GM12878 (cell line): ENCODE measurements around the gene YES1. TPM values are rescaled to one million over a fixed set of nuclear protein-coding genes. Genes with fewer than 3 reads are reported as not detected.
A peak's percentile ranks its signal among the peaks of the same experiment; 100 is the strongest.

Experiments
- ATAC-seq: fragments of 200-7000 bp; cut with Tn5 transposase; 3 replicates; pipeline ENCODE4 v1.9.1; 2020; ENCODE audit warnings: mild to moderate bottlenecking, moderate library complexity
- Bru-seq: library from RNA; stranded (reverse); fragments of 400-500 nt; gene quantifications from one replicate; lab custom pipeline; 2021; lab: Mats Ljungman, UMichigan
- BruChase-seq, 2 experiments: library from RNA; stranded (reverse); fragments of 400-500 nt; gene quantifications; one replicate each; lab custom pipeline; 2021; lab: Mats Ljungman, UMichigan
- BruUV-seq: library from RNA; stranded (reverse); fragments of 400-500 nt; replicated peaks from 2 replicates; lab custom pipeline; 2021; lab: Mats Ljungman, UMichigan
- CTCF ChIA-PET: fragments of 300-600 bp; sonication (Branson Sonifier 250); formaldehyde crosslinking; extraction: SDS; loops from one replicate; lab custom pipeline; 2021; ENCODE audit warnings: inconsistent platforms; lab: Yijun Ruan, JAX
- POLR2A ChIA-PET: fragments of 350-600 bp; formaldehyde crosslinking; extraction: SDS; loops from one replicate; lab custom pipeline; 2021; ENCODE audit warnings: inconsistent platforms; lab: Charles Lee
- RAD21 ChIA-PET: fragments of 300-600 bp; sonication (Branson Sonifier 250); formaldehyde crosslinking; loops from one replicate; lab custom pipeline; 2023; ENCODE audit warnings: antibody characterized with exemption; ENCODE audit not compliant: unreplicated experiment; lab: Charles Lee
- SMC1A ChIA-PET: fragments of 300-600 bp; sonication (Branson Sonifier 250); formaldehyde crosslinking; loops from one replicate; lab custom pipeline; 2023; ENCODE audit not compliant: unreplicated experiment, uncharacterized antibody; lab: Charles Lee
- DNase-seq: peaks from one replicate; pipeline ENCODE4 v3.0.0-alpha.2; 2011; ENCODE audit warnings: low read depth, low spot score
- FAIRE-seq: peaks from 3 replicates; lab custom pipeline; 2011; peaks lifted over from hg19 to GRCh38; lab: Jason Lieb, UNC
- H2AFZ ChIP-seq: 2 replicates; pipeline ENCODE4 v1.6.0; 2011; ENCODE audit warnings: low read depth, low read length, control low read depth; ENCODE audit not compliant: control insufficient read depth
- H3K27ac ChIP-seq: 2 replicates; pipeline ENCODE4 v1.5.1; 2011; ENCODE audit warnings: control low read depth; ENCODE audit not compliant: control insufficient read depth, insufficient read depth
- H3K27me3 ChIP-seq, 2 experiments: replicated peaks in 1 of 2; 2 replicates each; pipeline versions ENCODE4 v1.6.0 to v1.6.1; 2011; ENCODE audit warnings: low read length in 1 of 2; ENCODE audit not compliant: control insufficient read depth in 2 of 2, insufficient read depth in 2 of 2
- H3K36me3 ChIP-seq, 2 experiments: 2 replicates each; pipeline ENCODE4 v1.5.1; 2011; ENCODE audit warnings: low read length in 1 of 2; ENCODE audit not compliant: control insufficient read depth in 2 of 2, insufficient read depth in 2 of 2
- H3K4me1 ChIP-seq: 2 replicates; pipeline ENCODE4 v1.6.1; 2011; ENCODE audit warnings: mild to moderate bottlenecking, low read length, moderate library complexity, mixed read lengths; ENCODE audit not compliant: control insufficient read depth, insufficient read depth
- H3K4me2 ChIP-seq: 2 replicates; pipeline ENCODE4 v1.6.0; 2011; ENCODE audit warnings: control low read depth; ENCODE audit not compliant: control insufficient read depth, insufficient read depth
- H3K4me3 ChIP-seq: fragments of 200-600 bp; sonication (generic); 2 replicates; pipeline ENCODE4 v1.5.1; 2016
- H3K79me2 ChIP-seq: 2 replicates; pipeline ENCODE4 v1.6.0; 2011; ENCODE audit warnings: low read length; ENCODE audit not compliant: control insufficient read depth, insufficient read depth
- H3K9ac ChIP-seq: 2 replicates; pipeline ENCODE4 v1.8.0; 2011; ENCODE audit warnings: low read length, control low read depth, mixed read lengths; ENCODE audit not compliant: control insufficient read depth, insufficient read depth
- H3K9me3 ChIP-seq: replicated peaks from 3 replicates; pipeline ENCODE4 v1.5.1; 2011; ENCODE audit warnings: mild to moderate bottlenecking, low read length; ENCODE audit not compliant: control insufficient read depth, insufficient read depth
- H4K20me1 ChIP-seq: 2 replicates; pipeline ENCODE4 v1.6.0; 2011; ENCODE audit not compliant: control insufficient read depth, insufficient read depth
- BACH1 ChIP-seq: fragments of 450-650 bp; IDR thresholded peaks from 2 replicates; pipeline ENCODE4 v1.6.1; 2017; ENCODE audit warnings: mild to moderate bottlenecking, borderline replicate concordance
- CBX5 ChIP-seq: sonication (generic); IDR thresholded peaks from 2 replicates; pipeline ENCODE4 v1.6.1; 2016; ENCODE audit warnings: low read depth, moderate library complexity, mild to moderate bottlenecking, inconsistent platforms
- CTCF ChIP-seq, 3 experiments: IDR thresholded peaks in 2 of 3; conservative IDR thresholded peaks in 1 of 3; 2 replicates each; pipeline ENCODE4 v1.5.1; 2011; ENCODE audit warnings: low read depth in 3 of 3, low read length in 3 of 3, mild to moderate bottlenecking in 3 of 3, control low read depth in 2 of 3, moderate library complexity in 2 of 3, inconsistent platforms in 1 of 3, mixed read lengths in 1 of 3; ENCODE audit not compliant: control insufficient read depth in 2 of 3, insufficient read depth in 1 of 3; ENCODE audit errors: extremely low read depth in 1 of 3
- EGR1 ChIP-seq, 2 experiments: IDR thresholded peaks; 1 replicate in 1 of 2; 2 replicates in 1 of 2; pipeline ENCODE4 v1.6.1; 2011 to 2012; ENCODE audit warnings: low read depth in 2 of 2, low read length in 2 of 2, borderline replicate concordance in 1 of 2, mild to moderate bottlenecking in 1 of 2, moderate library complexity in 1 of 2
- GATAD2B ChIP-seq: fragments of 450-650 bp; conservative IDR thresholded peaks from 2 replicates; pipeline ENCODE4 v1.6.1; 2017; ENCODE audit warnings: low read depth, mild to moderate bottlenecking, moderate library complexity
- NFYA ChIP-seq: IDR thresholded peaks from 2 replicates; pipeline ENCODE4 v1.6.1; 2011; ENCODE audit warnings: low read depth, mild to moderate bottlenecking, low read length, improper control_type of control experiment, borderline replicate concordance
- POLR2A ChIP-seq: IDR thresholded peaks from 2 replicates; pipeline ENCODE4 v1.6.1; 2011; ENCODE audit warnings: low read depth, mild to moderate bottlenecking, low read length
- POU2F2 ChIP-seq: IDR thresholded peaks from 3 replicates; pipeline ENCODE4 v1.6.1; 2011; ENCODE audit warnings: low read depth, mild to moderate bottlenecking, low read length, borderline replicate concordance
- REST ChIP-seq: IDR thresholded peaks from 2 replicates; pipeline ENCODE4 v1.6.1; 2012; ENCODE audit warnings: mild to moderate bottlenecking, low read depth, low read length
- WGBS: methylation state at CpG from one replicate; pipeline ENCODE4 v1.1.6; 2016; ENCODE audit warnings: low lambda C conversion rate; ENCODE audit not compliant: insufficient replicate concordance, insufficient coverage; ENCODE audit errors: missing lambda C conversion rate; 5-methylcytosine and 5-hydroxymethylcytosine counted together
- in situ Hi-C: fragments of 300-500 bp; cut with MboI; formaldehyde crosslinking; loops from 9 replicates; pipeline ENCODE4 v1.14.3; 2018; ENCODE audit warnings: mixed read lengths
- intact Hi-C: fragments of 100-400 bp; cut with micrococcal nuclease; formaldehyde crosslinking; loops from one replicate; pipeline ENCODE4 v1.14.2; 2022; ENCODE audit not compliant: unreplicated experiment
- long read RNA-seq, 2 experiments: library from polyadenylated mRNA; unstranded; transcript quantifications; one replicate each; pipeline ENCODE4 v2.0.0, GENCODE V29; 2019 to 2020
- polyA minus RNA-seq, 3 experiments: library from RNA; depleted of rRNA, polyadenylated mRNA; stranded (reverse); fragments of >200 nt; gene quantifications; 2 replicates each; pipeline ENCODE4 v1.2.3, GENCODE V29; 2011
- polyA plus RNA-seq, 11 experiments: library from polyadenylated mRNA; depleted of rRNA in 4 of 11; unstranded in 6 of 11; stranded (reverse) in 5 of 11; fragments of >200 nt; fragmentation: Nextera tagmentation in 4 of 11; fragmentation: Illumina TruSeq in 1 of 11; extraction: Ambion mirVana in 4 of 11; extraction: Trizol in 1 of 11; gene quantifications; 1 replicate in 1 of 11; 2 replicates in 10 of 11; pipeline versions ENCODE4 v1.2.1 to v1.2.3, GENCODE V29; 2011 to 2016; ENCODE audit warnings: inconsistent platforms in 2 of 11, missing spikeins in 2 of 11, low read depth in 1 of 11
- total RNA-seq, 4 experiments: library from RNA; depleted of rRNA in 3 of 4; stranded (reverse); fragments of >200 nt in 3 of 4; fragmentation: Illumina TruSeq in 1 of 4; extraction: Trizol in 1 of 4; gene quantifications; 2 replicates each; pipeline versions ENCODE4 v1.2.1 to v1.2.3, GENCODE V29; 2013 to 2021

YES1 gene
- total RNA-seq (2013; cell fraction: nucleolus; rRNA removed), result 59.8 and 65.0 TPM in 2 replicates
- total RNA-seq (2014; rRNA removed) (5.8 and 7.4 TPM in 2 replicates), total RNA-seq (2014; rRNA removed; fragmentation: Illumina TruSeq; extraction: Trizol) (7.9 and 8.1 TPM in 2 replicates), total RNA-seq (2021) (5.6 and 6.5 TPM in 2 replicates), polyA plus RNA-seq (2011; rRNA removed) (6.7 and 11.3 TPM in 2 replicates), polyA plus RNA-seq (2014; fragmentation: Illumina TruSeq; extraction: Trizol) (5.7 and 6.5 TPM in 2 replicates), polyA plus RNA-seq (2014; fragmentation: Nextera tagmentation; extraction: Ambion mirVana) (1 to 10 TPM; 2.5 to 3.7 TPM), polyA plus RNA-seq (2014; rRNA removed) (3.6 and 6.8 TPM in 2 replicates), polyA plus RNA-seq (2016; fragmentation: Nextera tagmentation; extraction: Ambion mirVana) (1 to 10 TPM; 2.3 to 3.0 TPM), polyA minus RNA-seq (2011; rRNA and poly(A)+ RNA removed) (6.5 and 22.9 TPM in 2 replicates), Bru-seq, nascent RNA (percentile 90 among the genes with signal in this experiment), BruChase-seq, experiment 1, labeled RNA remaining after a 6-hour chase (percentile 83 among the genes with signal in this experiment), BruChase-seq, experiment 2, labeled RNA remaining after a 2-hour chase (percentile 85 among the genes with signal in this experiment)
- polyA plus RNA-seq (2011; ENCODE audit: low read depth), result 1.3 TPM
- 5.8 and 6.3 TPM in 2 replicates for polyA plus RNA-seq (2011; cell fraction: cytosol; rRNA removed)
- polyA plus RNA-seq (2011; cell fraction: nucleus; rRNA removed), result 4.2 and 7.6 TPM in 2 replicates
- polyA plus RNA-seq (2012), result 2.6 and 2.8 TPM in 2 replicates
- polyA minus RNA-seq (2011; cell fraction: cytosol; rRNA and poly(A)+ RNA removed), result 5.1 and 8.5 TPM in 2 replicates
- 4.4 and 5.5 TPM in 2 replicates for polyA minus RNA-seq (2011; cell fraction: nucleus; rRNA and poly(A)+ RNA removed)
- long read RNA-seq, experiment 1, partial matches to known transcripts, result 0 of 1 reads
- long read RNA-seq, experiment 1, other reads (novel, unspliced or antisense), result 1 of 1 reads
- long read RNA-seq, experiment 2, full-length matches to known transcripts, result 2 of 8 reads
- long read RNA-seq, experiment 2, partial matches to known transcripts, result 2 of 8 reads
- long read RNA-seq, experiment 2, other reads (novel, unspliced or antisense), result 4 of 8 reads

- H3K9ac ChIP-seq, result peak within 1 kb of the TSS; percentile 87
- no peak for DNase-seq
- H2AFZ ChIP-seq, result peak within 1 kb of the TSS; percentile 71
- no peak for FAIRE-seq
- RAD21 ChIA-PET, result interaction anchor here (0.6 to 1.8 kb wide), 3 partner anchors 8 to 153 kb away, joined by 3 to 7 read pairs (median 4); no protein-coding TSS in a partner anchor
- peak within 1 kb of the TSS; percentile 61 for H3K4me2 ChIP-seq
- SMC1A ChIA-PET, result interaction anchor here (1.5 to 5.1 kb wide), 4 partner anchors 12 to 61 kb away, joined by 4 to 38 read pairs (median 8); no protein-coding TSS in a partner anchor
- H3K27ac ChIP-seq, result peak within 1 kb of the TSS; percentile 81
- ATAC-seq, result peak; percentile 78
- POLR2A ChIA-PET, result interaction anchor here (0.6 kb wide), 1 partner anchor 154 kb away, joined by 3 read pairs; no protein-coding TSS in a partner anchor
- CTCF ChIA-PET, result interaction anchor here (7.0 kb wide), 1 partner anchor 19 kb away, joined by 82 read pairs; no protein-coding TSS in a partner anchor
- no peaks in the 10 kb centered on the region for H3K4me1 ChIP-seq
- no TSS peak for BruUV-seq
- intact Hi-C loops (loop anchor here (5.0 kb wide), 2 partner anchors 70 to 155 kb away; partner anchors contain the start of gene TYMS), in situ Hi-C loops (loop anchor here (5.0 kb wide), 1 partner anchor 155 kb away; the partner anchor contains the start of gene TYMS)
- peaks cover 43% of the 10 kb centered on the region for H3K79me2 ChIP-seq
- H3K4me3 ChIP-seq, result peak within 1 kb of the TSS; percentile 82
- WGBS, result under 1% methylated on average over 37 of the region's 59 CpGs
- no peaks in the 10 kb centered on the region; a peak in 1 of 4 replicates for H3K36me3 ChIP-seq
- H4K20me1 ChIP-seq, result no peaks in the 10 kb centered on the region
- no peaks in the 10 kb centered on the region for H3K27me3 ChIP-seq
- no peaks in the 10 kb centered on the region for H3K9me3 ChIP-seq
- TF ChIP-seq BACH1 (peak; percentile 35), POLR2A (peak; percentile 11; the same call in 1 of the 2 replicates), NFYA (no peak), CTCF (IDR thresholded peaks at IDR 0.05 in 2 of 3, conservative IDR thresholded peaks at IDR 0.05 in 1 of 3; ENCODE audit: control insufficient read depth in 2 of 3, extremely low read depth in 1 of 3, insufficient read depth in 1 of 3, low read depth in 3 of 3, low read length in 3 of 3) (no peak), EGR1 (IDR thresholded peaks at IDR 0.05; ENCODE audit: borderline replicate concordance in 1 of 2, low read depth in 2 of 2, low read length in 2 of 2) (peak in 1 of 2 experiments; percentile 28; a peak in 1 of 3 replicates), CBX5 (no peak), GATAD2B (peak; percentile 54; the same call in 1 of the 2 replicates), REST (no peak), POU2F2 (0 out of 3 replicates have a peak, but pooled peaks have one; percentile 3)
Measured at GRCh38 chr18:811892-812375, at the start of gene YES1. Gene YES1 (minus strand): TSS chr18:812242. CDS start chr18:756827, 55,415 bp downstream.
